NOMO-1 (cell line): Measurements from ENCODE around the gene OR51B5.
A peak's percentile ranks its signal among the peaks of the same experiment; 100 is the strongest.
"Not testable (repeated sequence)": the region's sequence is repeated elsewhere in the genome, so short reads cannot be mapped to it uniquely, and the experiment has no call there.

ENCODE experiments used
- DNase-seq, 2 experiments: peaks; one replicate each; lab custom pipeline; 2025; ENCODE audit not compliant: unreplicated experiment in 2 of 2; lab: John Stamatoyannopoulos, UW

The OR51B5 gene, protein sequence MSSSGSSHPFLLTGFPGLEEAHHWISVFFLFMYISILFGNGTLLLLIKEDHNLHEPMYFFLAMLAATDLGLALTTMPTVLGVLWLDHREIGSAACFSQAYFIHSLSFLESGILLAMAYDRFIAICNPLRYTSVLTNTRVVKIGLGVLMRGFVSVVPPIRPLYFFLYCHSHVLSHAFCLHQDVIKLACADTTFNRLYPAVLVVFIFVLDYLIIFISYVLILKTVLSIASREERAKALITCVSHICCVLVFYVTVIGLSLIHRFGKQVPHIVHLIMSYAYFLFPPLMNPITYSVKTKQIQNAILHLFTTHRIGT

DNA sequence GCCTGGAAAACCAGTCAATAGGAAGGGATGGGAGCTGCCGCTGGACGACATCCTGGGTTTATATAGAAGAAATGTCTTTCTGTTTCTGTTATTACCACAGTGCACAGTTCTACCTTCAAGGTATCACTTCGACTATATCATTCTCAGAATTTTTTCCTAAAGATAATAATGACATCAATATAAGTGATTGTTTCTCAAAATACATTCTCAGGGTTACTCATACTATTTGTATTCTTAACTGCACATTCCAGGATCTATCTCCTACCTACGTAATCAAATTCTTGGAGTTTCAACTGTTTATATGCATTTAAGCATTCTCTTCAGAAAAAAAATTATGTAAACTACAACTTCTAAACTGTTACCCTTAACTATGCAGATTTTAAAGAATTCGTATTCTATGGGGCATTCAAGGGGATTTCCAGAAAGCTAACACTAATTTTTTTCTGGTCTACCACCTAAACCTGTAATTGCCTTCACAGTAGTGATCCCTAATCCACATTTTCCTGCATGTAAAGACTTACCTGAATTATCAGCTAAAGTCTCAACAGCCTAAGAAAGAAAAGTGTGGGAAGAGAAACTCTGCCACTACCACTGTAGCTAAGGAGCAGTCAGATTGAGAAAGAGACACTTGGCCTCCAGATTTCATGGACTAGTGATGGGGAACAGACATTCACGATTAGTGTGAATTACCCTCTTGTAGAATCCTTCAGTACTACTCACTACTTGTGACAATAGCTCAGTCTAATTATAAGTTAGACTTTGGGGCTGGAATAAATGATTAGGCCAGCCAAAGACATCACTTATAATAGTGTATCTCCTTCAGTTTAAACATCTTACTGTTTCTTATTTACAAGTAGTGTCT is at the start of gene OR51B5:
Gene OR51B5 (minus strand): TSS at position 51 of the 862 bp plus-strand sequence. CDS start 0 bp downstream, at position 51.
- DNase-seq = no peak

DNA sequence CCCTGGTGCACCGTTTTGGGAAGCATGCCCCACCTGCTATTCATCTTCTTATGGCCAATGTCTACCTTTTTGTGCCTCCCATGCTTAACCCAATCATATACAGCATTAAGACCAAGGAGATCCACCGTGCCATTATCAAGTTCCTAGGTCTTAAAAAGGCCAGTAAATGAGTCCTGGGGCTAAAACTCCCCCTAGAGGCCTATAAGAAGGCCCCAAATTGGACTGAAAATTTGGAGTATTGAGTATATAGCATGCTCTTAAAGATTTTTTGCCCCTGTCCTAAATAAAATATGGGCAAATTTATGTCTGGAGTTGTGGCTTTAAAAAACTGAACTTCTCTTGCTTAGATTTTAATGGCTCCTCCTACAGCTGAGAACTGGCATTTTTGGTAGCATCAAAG is 46.9 kb upstream of the OR51B5 start:
- DNase-seq = no peak

DNA sequence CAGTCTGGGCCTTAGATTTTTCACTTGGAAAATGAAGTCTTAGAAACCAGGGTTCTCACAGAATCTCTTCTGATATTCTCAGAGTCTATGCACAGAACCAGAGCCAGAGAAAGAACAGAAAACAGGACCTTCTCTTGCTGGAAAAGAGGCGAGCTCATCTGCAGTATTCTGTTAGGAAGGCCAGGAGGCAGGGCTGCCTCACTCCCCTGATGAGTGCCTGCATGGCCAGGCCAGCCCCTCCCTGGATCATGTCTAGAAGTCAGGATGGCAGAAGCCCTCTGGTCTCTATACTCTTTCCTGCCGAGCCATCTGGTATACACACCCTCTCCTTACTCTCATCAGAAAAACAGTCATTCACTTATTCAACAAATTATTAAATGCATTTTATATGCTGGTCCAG is 41.0 kb upstream of the OR51B5 start:
- no peak for DNase-seq

DNA sequence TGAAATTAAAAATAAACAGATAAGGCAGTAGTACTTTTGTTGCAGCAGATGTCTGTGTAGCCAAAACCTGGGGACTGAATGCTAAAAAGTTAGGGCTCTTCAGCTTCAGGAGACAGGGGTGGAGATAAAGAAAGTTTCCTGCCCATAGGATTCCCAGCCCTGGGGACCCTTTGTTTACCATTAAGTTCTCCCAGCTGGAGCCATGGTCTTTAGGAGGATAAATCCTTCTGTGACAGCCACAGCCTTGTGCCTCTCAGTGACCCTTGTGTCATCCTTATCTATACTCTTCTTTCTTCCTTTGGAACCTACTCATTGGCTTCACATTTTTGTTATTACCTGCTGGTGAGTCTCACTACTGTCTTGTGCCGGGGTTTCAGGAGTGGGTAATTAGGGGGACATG is 40.3 kb upstream of the OR51B5 start, which contains the start of gene OR51M1:
Gene OR51M1 (plus strand): TSS at position 237 of the 400 bp plus-strand sequence. CDS start 5,587 bp downstream, outside the sequence.
- DNase-seq = no peak

DNA sequence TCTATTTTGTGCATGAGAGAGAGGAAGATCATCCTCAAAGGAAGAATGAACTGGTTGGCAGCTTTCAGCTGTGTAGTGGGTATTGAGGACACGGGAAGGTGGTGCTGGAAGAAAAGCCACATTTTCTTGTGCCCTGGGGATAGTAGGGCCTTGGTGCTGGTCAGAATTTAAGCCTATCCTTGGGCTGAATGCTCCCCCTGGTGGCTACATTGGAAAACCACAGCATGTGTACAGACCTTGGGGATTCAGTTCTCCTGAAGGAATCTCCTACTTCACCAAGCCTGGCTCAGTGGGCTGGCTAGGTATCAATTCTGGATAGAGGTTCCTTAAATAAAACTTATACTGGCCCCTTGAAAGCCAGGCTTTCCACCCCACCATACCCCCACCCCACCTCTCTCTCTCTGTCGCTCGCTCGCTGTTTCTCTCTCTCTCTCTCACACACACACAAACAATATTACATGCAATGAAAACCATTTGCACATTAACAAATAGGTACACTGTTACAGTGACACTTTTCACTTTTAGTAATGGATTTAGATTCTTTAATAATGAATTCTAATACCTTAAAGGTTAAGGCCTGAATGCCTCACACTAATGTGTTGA is 37.5 kb upstream of the OR51B5 start:
- DNase-seq = peak in 1 of 2 experiments; percentile 7

DNA sequence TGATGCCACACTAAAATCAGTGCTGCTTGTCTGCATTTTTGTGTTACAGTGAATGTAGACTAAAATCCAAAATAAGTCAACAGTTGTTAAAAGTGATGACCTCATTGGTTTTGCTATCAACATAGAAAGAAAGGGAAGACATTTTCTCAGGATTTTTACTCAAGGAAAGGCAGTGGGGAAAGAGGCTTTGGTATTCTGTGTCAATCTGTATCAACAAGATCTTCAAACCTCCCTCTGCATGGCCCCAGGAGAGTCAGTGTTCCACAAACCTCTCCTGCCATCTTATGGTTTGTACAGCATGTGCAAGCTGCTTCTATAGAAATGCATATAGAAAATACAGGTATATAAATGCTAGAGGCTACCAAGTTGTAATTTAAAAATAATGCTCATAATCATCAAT is 26.5 kb upstream of the OR51B5 start:
- no peak for DNase-seq

DNA sequence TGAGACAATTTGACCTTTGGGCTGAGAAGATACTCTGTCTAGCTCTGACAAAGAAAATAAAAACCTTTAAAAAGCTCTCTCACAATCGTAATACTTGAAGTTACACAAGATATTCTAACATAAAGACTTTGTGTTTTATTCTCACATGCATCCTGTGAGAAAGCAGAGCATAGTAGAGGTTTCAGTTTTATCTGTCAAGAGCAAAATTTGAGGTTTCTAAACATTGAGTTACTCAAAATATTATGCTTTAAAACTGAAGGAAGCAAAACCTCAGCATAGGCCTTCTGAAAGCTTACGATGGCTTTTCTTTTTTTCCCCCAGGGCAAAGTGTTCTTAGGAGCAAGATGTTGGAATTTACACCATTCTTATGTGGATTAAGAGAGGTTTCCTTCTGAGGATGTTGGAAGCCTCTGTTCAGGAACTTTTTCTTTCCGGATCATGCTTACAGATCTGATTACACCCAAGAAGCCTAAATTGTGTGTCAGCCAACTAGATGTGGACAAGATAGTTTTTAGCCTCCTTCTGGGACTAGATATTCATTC is 25.2 kb upstream of the OR51B5 start:
- DNase-seq = no peak

DNA sequence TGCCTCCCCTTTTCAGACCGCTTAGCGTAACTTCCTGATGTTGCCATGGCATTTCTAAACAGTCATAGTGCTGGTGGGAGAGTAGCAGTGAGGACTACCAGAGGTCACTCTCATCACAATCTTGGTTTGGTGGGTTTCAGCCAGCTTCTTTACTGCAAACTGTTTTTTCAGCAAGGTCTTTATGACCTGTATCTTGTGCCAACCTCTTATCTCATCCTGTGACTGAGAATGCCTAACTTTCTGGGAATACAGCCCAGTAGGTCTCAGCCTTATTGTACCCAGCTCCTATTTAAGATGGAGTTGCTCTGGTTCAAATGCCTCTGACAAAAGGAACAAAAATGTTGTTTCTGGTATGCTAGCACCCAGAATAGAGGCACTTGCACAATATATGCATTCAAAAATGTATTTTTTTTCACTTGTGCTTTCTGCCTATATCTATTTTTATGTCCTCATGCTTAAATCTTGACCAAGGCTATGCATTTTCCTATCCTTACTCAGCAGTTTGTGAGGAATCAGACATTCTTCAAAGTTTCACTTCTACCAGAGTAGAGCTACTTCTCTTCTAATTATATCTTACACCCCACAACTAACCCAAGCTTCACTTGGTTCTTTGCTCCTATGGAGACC is 24.2 kb upstream of the OR51B5 start:
- DNase-seq = no peak

DNA sequence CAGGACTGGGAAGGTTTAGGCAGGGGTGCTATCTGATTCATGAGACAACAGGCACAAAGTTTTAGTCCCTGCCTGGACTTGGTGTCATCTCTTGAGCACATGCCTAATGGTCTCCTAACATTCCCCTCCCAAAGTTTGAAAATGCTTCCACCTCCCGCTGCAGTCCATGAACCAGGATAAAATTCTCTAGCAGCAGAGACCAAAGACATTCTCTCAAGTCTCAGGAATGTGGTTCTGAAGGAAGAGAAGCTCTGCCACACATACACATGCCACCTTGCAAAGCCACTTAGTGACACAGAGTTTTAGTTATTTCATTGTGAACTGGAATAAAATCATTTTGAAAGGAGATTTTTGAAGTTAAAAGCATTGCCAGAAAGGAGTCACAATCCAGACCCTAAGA is 23.5 kb upstream of the OR51B5 start:
- DNase-seq = no peak

DNA sequence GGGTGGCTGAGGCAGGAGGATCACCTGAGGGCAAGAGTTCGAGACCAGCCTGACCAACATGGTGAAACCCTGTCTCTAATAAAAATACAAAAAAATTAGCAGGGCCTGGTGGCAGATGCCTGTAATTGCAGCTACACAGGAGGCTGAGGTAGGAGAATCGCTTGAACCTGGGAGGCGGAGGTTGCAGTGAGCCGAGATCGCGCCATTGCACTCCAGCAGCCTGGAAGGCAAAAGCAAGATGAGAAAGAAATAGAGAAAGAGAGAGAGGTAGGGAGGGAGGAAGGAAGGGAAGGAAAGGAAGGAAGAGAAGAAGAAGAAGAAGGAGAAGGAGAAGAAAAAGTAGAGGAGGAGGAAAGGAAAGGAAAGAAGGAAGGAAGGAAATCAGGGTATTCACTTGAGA is 23.0 kb upstream of the OR51B5 start:
- DNase-seq = not testable (repeated sequence)

DNA sequence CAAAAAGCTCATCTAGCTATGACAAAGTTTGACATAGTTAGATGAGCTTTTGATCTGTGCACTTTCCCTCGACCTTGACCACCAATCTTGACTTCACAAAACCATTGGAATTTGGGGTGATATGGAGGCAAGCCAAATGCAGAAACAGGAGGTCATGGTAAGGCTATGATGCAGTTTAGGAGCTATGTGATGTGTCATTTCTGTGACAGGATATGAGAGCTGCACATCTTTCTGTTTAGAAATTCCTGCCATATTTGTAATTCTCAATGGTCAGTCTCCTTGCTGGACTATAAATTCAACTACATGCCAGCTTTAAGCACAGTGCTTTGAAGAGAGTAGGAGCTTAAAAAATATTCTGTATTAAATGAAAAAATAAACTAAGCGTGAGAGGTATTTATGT is 20.9 kb upstream of the OR51B5 start:
- no peak for DNase-seq

DNA sequence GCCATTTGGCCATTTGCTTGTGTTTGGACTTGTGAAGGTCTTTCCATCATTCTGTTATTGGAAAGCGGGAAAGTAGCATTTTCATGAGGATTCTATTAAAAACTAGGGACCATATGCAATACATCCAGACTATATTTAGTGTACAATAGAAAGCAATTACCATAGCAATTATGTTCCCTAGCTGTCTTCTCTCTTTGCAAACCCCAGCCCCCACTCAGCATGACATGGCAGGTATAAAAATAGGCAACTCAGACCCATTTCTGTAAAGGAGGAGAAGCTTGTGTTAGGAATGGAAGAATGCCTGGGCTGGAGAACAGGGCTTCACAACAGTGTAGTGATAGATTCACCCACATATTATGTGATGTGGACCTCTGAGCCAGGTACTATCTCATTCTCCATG is 20.4 kb upstream of the OR51B5 start:
- DNase-seq = no peak

DNA sequence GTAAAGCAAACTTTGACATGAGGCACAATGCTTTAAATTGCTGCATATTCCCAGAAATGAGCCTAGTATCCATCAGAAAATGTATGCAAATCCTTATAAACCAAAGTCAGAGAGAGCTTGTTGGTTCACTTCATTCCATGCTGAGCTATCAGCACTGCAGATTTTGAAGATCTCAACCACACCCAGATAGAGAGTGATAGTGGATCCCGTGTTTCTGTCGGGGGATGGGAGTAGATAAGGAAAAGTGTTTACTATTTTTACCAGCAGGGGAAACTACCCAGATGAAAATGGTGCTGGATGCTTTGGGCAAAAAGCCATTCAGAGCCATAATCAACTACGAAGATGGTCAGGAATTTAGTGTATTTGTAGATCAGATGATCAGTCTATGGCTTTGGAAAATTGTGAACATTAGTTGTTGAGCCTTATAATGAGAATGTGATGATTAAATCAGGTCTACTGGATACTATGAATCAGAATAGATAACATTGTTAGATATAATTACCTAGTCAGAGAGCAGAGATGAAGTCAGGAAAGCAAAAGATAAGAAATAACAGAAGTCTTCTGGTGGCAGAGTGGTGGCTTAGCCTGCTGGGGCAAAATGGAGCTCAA is 18.8 kb upstream of the OR51B5 start:
- no peak for DNase-seq

DNA sequence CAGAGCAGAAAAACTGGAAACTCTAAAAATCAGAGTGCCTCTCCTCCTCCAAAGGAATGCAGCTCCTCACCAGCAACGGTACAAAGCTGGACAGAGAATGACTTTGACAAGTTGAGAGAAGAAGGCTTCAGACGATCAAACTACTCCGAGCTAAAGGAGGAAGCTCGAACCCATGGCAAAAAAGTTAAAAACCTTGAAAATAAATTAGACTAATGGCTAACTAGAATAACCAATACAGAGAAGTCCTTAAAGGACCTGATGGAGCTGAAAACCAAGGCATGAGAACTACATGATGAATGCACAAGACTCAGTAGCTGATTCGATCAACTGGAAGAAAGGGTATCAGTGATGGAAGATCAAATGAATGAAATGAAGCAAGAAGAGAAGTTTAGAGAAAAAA is 12.7 kb upstream of the OR51B5 start:
- DNase-seq = not testable (repeated sequence)

DNA sequence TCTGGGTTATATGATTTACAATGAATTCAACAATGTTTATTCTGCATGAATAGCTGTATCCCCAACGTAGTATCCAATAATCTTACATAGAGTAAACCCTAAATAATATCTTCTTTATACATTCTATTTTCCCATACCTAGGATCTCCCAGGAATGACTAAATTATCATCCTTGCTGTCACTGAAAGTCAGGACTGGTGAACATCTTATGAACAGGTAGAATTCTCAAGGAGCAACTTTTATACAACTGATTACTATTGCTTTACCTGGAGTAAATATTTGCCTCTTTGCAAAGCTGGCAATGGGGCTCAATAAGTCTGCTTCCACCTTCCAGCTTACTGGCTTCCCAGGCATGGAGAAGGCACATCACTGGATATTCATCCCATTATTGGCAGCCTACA is 7.9 kb upstream of the OR51B5 start, which contains the start of gene OR51B6:
Gene OR51B6 (plus strand): TSS at position 301 of the 400 bp plus-strand sequence. CDS start 0 bp downstream, at position 301.
- DNase-seq = no peak

DNA sequence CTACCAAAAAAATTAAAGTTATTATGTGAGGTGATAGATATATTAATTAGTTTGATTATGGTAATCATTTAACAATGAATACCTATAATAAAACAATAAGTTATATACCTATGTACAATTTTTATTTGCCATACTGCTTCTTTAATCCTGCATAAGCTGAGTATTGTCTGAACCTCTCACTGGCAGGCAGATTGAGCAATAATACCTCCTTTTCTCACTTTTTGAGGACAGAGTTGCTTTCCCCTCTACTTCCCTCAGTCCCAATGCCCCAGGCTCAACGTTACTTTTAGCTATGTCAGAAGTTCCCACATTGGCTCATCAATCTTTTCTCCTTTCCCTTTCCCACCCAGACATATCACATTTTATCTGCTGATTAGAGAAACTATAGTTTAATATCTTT is 6.2 kb upstream of the OR51B5 start:
- no peak for DNase-seq

DNA sequence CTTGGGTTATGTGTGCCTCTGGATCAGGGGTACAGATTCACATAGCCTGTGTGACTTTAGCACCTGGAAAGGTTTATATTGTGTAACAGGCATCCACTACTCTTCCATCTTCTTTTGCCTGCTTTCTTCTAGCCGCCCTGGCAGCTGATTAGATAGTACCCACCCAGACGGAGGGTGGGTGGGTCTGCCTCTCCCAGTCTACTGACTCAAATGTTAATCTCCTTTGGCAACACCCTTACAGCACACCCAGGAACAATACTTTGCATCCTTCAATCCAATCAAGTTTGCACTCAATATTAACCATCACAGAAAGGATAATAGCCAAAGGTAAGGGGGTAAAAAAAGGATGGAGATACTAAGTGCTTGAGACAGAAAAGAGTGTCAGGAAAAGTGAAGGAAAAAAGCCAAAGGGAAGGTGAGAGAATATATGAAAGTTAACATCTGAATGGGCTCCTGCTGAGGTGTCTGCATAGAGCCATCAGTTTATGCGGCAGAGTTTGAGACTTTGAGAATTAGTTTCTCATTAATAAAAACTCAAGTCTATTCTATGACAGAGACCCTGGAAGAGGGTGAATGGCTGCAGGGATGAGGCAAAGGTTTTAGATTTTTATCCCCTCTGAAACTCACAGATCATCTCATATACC is 5.3 kb upstream of the OR51B5 start:
- DNase-seq = no peak

DNA sequence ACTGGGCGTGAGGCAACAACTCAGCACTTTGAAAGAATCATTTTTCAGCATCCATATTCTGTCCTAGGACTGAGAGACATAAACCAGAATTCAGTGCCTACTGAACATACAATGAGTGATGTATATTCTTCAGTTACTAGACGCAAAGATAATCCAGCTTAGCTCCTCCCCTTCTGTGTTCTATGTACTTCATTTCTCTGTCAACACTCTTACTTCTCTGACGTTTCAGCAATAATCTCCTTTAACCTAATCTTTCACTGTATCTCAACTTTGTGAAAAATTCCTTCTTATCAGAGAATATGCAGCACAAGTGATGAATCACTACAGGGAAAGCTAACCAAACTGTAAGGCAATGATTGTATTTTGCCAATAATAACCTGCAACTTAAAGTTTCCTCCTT is 2.5 kb upstream of the OR51B5 start:
- DNase-seq = no peak

DNA sequence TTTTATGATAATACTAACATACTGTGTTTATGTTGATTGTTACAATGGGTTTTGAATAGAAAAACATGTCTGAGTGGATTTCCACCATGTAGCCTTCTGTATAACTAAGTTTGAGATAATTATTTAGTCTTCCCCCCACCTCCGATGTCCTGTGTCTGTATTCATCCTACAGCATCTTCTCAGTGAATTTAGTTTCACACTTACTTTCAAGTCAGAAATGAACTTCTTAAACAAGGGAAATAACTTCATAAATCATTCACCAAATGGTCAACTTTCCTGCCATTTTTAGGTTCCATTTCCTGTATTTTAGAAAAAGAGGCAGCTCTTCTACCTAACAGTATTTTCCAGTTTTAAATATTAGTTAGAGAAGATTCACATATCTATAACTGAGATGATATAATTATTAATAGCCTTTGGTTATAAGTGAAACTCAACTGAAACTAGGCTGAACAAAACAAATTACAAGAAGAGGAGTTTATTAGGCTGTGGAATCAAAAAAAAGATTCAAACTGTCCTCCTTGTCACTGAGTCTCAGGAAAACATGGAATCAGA is 3.5 kb downstream of the OR51B5 start:
- no peak for DNase-seq
